ENCODE data around the gene GFRA3. TPM values are rescaled to one million over a fixed set of nuclear protein-coding genes. Genes with fewer than 3 reads are reported as not detected.
"Not testable (repeated sequence)": the region's sequence is repeated elsewhere in the genome, so short reads cannot be mapped to it uniquely, and the experiment has no call there.

Gene GFRA3
- total RNA-seq, 1 donor from 2014 or later: 0.10 TPM

DNA sequence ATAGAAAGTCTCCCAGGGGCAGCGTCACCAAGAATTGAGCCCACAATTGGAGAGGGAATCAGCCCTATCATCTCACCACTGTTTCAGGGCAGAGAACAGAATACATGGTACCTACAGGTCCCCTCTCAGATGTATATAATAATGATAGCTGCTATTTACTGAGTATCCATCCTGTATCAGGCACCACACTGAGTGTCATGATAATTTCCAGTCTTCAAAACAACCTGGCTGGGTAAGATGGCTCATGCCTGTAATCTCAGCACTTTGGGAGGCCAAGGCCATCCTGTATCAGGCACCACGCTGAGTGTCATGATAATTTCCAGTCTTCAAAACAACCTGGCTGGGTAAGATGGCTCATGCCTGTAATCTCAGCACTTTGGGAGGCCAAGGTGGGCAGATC lies 26.6 kb downstream of the GFRA3 start:
- intact Hi-C loops (cut with micrococcal nuclease): not testable (repeated sequence)

DNA sequence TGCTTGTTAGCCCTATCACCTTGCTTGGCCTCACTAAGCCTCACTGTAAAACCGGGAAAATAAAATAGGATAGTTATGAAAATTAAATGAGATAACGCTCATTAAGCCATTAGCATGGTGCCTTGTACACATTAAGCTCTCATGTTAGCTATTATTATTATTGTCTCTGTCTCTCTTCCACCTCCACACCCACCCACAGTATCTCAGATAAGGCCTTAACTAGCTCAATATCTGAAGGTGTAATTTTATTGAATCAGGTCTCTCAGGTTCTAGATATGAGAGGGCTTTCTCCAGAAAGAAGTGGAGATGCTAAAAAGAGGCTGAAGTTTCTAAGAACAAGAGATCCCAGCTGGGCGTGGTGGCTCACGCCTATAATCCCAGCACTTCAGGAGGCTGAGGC lies 27.6 kb downstream of the GFRA3 start:
- intact Hi-C loops (cut with micrococcal nuclease): no loop called here

DNA sequence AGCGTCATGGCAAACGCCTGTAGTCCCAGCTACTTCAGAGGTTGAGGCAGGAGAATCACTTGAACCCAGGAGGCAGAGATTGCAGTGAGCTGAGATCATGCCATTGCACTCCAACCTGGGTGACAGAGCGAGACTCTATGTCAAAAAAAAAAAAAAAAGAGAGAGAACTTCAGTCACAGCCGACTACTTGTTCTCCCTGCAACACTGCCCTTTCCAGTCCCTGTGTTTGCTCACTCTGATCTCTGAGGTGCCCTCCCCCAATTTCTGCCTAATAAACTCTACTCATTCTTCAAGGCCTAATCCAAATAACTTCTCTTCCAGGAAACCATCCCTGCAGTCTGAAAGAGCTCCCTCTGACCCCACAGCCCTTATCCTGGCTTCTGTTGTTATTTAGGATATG lies 28.1 kb downstream of the GFRA3 start:
- intact Hi-C loops (cut with micrococcal nuclease): no loop called here

DNA sequence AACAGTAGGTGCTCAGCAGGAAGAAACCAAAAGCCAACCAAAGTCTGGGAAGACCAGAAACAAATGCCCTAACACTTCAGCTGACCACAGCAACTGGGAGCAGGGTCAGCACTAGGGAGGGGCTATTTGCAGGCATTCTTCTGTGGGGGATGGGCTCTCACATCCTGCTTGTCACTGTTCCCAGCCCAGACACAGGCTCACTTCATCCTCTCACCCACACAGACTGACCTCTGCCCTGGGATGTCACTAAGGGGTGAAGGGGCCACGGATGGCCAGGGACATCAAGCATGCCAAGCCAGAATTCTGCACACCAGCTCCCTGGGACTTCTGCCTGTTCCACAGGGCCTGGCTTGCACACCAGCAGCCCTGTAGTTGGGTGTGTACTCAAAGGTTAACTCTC lies 28.7 kb downstream of the GFRA3 start:
- intact Hi-C loops (cut with micrococcal nuclease): no loop called here

DNA sequence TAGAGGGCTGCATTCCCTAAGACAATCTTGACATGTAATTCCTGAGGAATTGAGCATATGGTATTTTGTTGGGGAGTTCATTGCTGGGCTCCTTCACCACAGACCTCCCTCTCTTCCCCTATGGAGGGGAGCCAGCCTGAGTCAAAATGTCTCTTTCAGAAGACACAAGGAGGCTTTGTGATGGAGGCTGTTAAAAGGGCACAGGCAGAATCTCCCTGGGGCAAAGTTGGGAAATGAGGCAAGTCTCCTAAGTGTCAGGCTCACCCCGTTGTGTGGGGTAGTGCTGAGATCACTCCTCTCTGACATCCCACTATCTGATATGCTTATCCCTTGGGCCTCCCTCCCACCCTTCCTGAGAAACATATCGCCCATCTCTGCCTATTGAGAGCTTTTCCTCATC lies 30.6 kb downstream of the GFRA3 start:
- intact Hi-C loops (cut with micrococcal nuclease): no loop called here

DNA sequence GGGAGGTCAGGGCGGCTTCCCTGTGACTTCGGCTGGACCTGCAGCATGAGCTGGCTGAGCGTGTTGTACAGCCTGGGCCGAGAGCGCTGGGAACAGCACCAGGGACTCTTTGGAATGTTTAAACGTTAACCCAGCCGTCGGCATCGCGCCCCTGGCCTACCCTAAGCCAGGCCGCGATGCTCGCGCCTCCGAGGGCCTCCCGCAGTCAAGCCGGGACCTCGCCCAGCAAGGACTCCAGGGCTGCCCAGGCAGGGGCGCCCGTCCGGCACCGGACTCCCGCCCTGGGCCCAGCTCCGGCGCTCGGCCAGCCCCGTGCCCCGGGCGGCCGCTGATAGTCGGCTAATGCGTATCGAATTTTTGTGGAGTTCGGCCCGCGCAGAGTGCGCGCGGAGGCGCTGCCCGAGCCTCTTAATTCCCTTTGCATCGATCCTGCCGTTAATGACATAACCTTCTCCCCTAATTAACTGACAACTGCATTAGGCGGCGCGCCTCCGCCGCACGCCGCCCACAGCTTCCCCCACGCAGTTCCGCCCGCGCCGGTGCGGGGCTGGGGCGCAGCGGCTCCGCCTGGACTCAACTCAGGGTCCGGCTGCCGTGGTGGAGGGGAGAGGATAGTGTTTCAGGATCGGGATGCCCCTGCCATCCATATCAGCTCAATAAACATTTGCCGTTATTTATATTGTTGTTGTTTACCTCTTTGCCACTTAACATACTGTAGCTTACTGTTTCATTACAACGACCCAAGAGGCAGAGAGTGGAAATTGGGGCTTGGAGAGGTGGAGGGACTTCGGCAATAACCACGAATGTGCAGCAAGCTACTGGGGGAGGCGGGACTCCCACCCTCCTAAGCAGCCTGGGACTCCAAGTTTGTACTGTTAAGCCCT lies 32.5 kb downstream of the GFRA3 start:
- intact Hi-C loops (cut with micrococcal nuclease): no loop called here

DNA sequence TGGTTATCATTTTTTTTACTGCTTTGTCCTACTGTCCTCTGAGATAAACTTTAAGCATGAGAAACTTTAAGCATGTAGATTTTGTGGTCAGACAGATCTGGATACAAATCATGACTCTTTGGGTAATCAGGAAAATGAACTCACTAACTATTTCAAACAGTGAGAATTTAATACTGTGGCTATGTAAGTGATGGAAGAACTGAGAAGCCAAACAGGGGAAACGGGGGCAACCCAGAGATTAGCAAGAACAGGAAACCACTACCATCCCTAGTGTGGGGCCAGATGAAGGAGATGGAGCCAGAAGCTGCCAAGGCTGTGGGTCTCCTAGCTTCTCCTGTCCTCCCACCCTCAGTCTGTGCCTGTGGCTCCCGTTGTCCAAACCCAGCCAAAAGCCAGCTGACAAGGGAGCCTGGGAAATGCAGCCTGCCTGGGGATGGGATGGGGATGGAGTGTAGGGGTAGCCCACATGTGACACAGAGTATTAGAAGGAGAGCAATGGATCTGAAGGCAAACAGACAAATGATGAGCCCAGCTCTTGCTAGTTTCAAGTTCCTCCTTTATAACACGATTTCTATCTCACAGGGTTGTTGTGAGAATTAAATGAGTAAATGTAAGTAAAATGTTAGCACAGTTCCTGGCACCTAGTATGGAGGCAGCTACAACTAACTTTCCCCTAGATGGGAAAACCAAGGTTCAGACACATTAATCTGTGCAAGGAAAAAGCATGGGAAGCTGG lies 33.6 kb downstream of the GFRA3 start:
- intact Hi-C loops (cut with micrococcal nuclease): no loop called here

DNA sequence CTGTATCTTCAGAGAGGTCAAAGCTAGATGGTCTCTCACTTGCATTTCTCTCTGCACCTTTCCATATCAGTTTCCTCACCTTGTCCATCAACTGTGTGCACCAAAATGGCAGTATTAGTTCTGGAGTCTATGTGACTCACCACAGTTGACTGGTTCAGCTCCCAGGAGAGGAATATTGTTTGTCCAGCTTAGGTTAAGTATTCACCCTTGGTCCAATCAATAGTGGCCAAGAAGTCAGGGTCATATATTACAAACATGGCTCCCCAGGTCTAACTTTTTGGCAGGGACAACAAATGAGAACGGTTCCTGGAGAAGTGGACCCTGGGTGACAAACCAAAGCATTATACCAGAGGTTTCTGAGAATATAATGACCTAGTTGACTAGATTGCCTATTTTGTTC lies 36.4 kb downstream of the GFRA3 start:
- intact Hi-C loops (cut with micrococcal nuclease): no loop called here

DNA sequence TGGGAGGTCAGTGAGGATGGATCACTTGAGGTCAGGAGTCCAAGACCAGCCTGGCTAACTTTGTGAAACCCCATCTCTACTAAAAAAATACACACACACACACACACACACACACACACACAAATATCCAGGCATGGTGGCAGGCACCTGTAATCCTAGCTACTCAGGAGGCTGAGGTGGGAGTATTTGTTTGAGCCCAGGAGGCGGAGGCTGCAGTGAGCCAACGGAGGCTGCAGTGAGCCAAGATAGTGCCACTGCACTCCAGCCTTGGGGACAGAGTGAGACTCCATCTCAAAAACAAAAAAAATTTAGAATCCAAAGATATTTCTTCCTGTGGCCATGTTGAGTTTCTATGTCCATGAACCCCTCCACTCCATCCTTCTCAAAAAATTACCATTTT lies 39.8 kb downstream of the GFRA3 start:
- intact Hi-C loops (cut with micrococcal nuclease): no loop called here

DNA sequence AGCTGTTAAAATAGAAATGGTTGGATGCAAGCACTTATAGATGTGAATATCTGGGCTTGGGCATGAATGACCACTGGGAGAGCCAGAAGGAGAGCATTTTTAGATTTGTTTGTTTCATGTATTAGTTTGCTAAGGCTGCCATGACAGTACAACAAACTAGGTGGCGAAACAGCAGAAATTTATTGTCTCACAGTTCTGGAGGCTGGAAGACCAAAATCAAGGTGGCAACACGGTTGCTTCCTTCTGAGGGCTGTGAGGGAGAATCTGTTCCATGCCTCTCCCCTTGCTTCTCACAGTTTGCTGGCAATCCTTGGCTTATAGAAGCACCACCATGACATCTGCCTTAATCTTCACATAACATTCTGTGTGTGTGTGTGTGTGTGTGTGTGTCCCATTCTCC lies 41.1 kb downstream of the GFRA3 start:
- intact Hi-C loops (cut with micrococcal nuclease): no loop called here

DNA sequence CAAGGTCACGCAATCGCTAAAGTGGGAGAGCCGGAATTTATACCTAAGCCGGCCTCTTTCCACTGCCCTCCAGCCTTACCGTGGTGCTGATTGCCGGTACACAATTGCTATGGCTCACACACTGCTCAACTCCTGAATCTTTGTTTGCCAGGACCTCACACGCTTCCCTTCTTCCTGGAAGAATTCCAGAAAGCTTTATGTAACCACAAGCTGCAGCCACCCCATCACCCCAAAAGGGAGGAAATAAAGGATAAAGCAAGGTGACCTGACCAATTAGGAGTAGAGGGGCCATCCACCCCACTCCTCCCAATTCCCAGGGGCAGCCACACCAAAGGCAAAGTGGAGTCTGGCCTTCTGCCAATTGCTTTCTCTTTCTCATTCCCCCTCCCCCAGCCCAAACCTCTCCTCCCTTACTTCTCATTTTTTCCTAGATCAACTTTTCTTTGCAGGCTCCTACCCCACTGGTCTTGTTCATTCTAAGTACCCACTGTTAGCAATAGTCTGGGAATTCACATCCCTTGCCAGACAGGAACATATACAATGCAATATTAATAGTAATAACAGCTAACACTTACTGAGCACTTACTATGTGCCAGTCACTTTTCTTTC lies 43.3 kb downstream of the GFRA3 start:
- intact Hi-C loops (cut with micrococcal nuclease): no loop called here

DNA sequence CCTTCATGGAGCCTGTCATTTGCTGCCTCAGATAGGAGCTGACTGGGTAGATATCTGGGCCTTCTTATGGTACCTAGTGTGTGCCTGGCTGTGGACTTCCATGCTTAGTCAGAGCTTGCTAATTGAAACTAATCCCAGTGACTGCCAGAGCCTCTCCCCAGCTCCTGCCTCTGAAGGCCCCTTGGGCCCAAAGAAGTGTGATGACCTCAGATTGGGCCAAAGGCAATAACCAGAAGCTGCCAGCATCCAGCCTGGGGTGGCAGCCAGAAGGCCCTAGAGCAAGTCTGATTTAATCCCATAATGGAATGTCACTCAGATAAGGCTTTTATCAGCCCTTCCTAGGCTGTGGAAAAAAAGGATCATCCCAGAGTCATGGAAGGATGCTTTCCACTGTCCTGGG lies 44.2 kb downstream of the GFRA3 start:
- intact Hi-C loops (cut with micrococcal nuclease): no loop called here

DNA sequence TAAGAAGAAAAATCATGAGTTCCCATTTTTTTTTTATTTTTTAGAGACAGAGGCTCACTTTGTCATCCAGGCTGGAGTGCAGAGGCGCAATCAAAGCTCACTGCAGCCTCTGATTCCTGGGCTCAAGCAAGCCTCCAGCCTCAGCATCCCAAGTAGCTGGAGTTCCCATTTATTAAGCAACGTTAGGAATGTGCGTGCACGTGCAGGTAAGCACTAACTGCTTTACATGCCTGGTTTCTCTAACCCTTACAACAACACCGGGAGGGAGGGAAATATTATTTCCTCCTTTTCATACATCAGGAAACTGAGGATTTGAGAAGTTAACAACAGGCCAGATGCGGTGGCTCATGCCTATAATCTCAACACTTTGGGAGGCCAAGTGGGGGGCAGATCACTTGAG lies 45.0 kb downstream of the GFRA3 start:
- intact Hi-C loops (cut with micrococcal nuclease): no loop called here

DNA sequence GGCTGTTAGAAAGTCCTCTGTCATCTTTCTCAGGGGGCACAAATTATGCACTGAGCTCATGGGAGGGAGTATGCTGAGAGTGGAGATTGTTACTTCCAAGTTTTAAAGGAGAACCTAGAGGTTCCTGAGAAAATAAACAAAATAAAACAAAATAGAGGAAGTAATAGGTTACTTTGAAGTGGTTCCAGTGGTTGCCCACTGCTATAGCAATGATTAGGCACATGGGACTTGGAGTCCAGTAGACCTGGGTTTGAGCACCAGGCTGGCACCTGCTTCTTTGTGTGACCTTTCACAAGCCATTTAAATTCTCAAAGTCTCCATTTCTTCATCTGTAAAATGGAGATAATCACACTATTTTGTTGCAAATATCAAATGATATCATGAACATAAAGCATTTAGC lies 47.5 kb downstream of the GFRA3 start:
- intact Hi-C loops (cut with micrococcal nuclease): no loop called here

DNA sequence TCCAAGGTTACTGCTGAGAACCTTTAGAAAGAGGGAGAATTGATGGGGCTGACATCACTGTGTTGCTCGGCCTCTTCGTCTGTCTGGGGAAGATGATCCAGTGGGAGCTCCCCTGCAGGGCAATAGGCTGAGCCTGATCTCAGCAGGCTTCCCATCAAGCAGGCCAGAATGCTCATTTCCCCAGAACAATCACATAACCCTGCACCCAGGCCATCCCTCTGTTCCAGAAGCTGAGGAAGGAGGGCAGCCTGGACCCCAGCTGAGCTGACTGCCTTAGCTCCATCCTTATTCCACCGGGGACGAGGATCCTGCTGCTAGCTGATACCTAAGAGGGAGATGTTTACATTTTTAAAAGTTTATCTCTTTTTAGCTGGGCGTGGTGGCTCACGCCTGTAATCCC lies 49.7 kb downstream of the GFRA3 start:
- intact Hi-C loops (cut with micrococcal nuclease): no loop called here

DNA sequence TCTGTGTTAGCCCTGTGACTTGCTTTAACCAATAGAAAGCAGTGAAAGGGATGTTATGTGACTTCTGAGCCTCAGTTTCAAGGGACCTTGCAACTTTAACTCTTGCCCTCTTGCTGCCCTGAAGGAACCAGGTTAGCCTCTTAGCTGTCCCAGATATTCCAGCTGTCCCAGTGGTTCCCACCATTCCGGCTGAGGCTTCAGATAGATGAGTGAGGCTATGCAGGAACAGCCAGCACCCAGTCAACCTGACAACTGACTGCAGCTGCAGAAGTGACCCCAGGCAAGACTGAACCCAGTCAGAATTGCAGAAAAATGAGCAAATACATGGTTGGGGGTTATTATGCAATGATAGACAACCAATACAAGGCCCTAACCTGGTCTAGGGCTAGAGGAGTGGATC lies 50.9 kb downstream of the GFRA3 start:
- intact Hi-C loops (cut with micrococcal nuclease): no loop called here

DNA sequence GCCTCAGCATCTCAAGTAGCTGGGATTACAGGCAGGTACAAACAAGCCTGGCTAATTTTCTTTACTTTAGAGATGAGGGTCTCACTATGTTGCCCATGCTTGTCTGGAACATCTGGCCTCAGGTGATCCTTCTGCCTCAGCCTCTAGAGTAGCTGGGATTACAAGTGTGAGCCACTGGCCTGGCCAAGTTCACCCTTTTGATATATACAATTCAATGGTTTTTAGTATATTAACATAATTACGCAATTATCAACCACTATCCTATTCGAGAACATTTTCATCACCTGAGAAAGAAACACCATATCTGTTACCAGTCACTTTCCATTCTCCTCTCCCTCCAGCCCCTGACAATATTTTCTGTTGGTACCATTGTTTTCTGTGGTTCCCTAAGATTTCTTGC lies 57.6 kb downstream of the GFRA3 start:
- intact Hi-C loops (cut with micrococcal nuclease): loop anchor here (10.0 kb wide), 1 partner anchor 1058 kb away; no protein-coding TSS in a partner anchor

DNA sequence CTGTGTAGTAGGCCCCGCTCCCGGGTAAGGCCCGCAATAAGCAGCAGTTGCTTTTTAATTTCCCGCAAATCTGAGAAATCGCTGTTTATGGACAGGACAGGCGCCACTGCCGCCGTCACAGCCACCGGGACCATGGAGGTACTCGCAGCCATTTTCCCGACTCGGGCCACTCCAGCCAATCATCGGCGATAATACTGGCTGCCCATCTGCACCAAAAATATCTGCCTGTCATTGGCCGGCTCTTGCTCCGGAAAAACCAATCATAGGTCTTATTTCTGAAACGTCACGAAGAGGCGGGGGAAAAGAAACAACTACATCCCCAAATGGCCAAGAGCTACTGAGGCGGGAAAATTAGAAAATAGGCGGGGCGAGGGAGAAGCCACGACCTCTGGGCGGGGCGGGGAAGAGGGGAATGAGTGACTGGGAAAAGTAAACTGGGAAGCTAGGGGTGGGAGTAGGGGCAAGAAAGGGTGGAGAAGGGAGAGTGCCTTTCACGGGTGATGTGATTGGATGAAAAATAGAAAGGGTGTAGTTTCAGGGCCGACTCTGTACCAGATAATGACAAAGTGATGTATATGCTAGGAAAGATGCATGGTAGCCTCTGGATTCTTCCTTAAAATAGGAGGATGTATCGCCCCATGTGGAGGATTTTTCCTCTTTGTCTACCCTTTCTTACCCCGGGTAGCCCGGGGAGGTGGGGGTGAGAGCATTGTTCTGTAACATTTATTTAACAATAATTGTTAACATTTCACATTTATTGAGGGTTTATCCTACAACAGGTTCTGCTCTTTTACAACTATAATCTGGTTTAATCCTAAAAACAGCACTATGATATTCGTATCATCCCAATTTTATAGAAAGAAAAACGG lies 61.0 kb downstream of the GFRA3 start, which contains the start of gene CDC23:
TSS of gene CDC23 (minus strand) at position 163 of the 869 bp plus-strand sequence. CDS start at position 152, 11 bp downstream.
- intact Hi-C loops (cut with micrococcal nuclease): loop anchor here (1.0 to 10.0 kb wide), 14 partner anchors 35 to 1061 kb away; partner anchors contain the start of genes BRD8, CDC25C, EGR1 and ETF1

DNA sequence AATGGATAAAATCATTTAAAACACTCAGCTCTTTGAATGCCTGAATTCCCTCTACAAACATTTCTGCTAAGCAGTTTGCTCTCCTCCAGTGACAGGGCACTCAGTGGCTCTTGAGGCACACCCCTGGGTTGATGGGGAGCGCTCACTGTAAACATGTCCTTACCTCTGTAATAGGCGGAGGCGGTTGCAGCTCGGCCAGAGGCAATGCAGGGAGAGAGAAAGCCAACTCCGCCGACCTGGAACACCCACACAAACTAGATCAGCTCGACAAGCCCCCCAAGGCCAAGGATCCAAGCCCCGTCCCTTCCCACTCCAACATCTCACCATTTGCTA lies 61.6 kb downstream of the GFRA3 start:
- intact Hi-C loops (cut with micrococcal nuclease): loop anchor here (1.0 to 10.0 kb wide), 14 partner anchors 34 to 1062 kb away; partner anchors contain the start of genes BRD8, CDC25C, EGR1 and ETF1

DNA sequence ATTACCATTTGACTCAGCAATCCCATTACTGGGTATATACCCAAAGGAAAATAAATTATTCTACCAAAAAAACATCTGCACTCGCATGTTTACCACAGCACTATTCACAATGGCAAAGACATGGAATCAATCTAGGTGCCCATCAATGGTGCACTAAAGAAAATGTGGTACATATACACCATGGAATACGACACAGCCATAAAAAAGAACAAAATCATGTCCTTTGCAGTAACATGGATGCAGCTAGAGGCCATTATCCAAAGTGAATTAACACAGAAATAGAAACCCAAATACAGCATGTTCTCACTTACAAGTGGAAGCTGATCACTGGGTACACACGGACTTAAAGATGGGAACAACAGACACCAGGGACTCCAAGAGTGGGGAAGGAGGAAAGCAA lies 63.4 kb downstream of the GFRA3 start:
- intact Hi-C loops (cut with micrococcal nuclease): loop anchor here (10.0 kb wide), 1 partner anchor 1064 kb away; no protein-coding TSS in a partner anchor

All from T-helper 1 cell treated with Interleukin-12 subunit alpha and Interleukin-12 subunit beta and Interleukin-4 antibody, amounts not matched to agents 30 ng/mL and 1 ng/mL, for 36 hours (primary cell).